NCI-H524 (cell line): ENCODE data around the gene STK11.
"Not testable (repeated sequence)": the region's sequence is repeated elsewhere in the genome, so short reads cannot be mapped to it uniquely, and the experiment has no call there.

Experiments
- DNase-seq, 2 experiments: peaks; one replicate each; lab custom pipeline; 2025; lab: John Stamatoyannopoulos, UW

STK11 gene

GRCh38 chr19:1238369-1239303 lies 33.1 kb downstream of the STK11 start:
- DNase-seq = no peak

- DNase-seq = no peak
Observed at GRCh38 chr19:1239420-1239795, 33.8 kb downstream of the STK11 start.

GRCh38 chr19:1239796-1240737 lies 34.5 kb downstream of the STK11 start:
- DNase-seq = peak; percentile 74 to 89

- DNase-seq = no peak
Observed at GRCh38 chr19:1240925-1241324, 35.3 kb downstream of the STK11 start.

GRCh38 chr19:1241417-1242095 lies 36.0 kb downstream of the STK11 start, which contains the start of gene ATP5F1D:
Gene ATP5F1D, plus strand, starts transcription at chr19:1241751. Its CDS starts 100 bp downstream, at chr19:1241851.
- peak; percentile 84 to 95 for DNase-seq

GRCh38 chr19:1243768-1244692 lies 38.5 kb downstream of the STK11 start:
- DNase-seq = peak; percentile 46 to 77

- DNase-seq = no peak
Observed at GRCh38 chr19:1244693-1245451, 39.3 kb downstream of the STK11 start.

- DNase-seq = no peak
Observed at GRCh38 chr19:1245494-1246264, 40.1 kb downstream of the STK11 start.

GRCh38 chr19:1246265-1247087 lies 40.9 kb downstream of the STK11 start:
- not testable (repeated sequence) for DNase-seq

GRCh38 chr19:1247748-1248138 lies 42.2 kb downstream of the STK11 start:
- DNase-seq = no peak

- peak in 1 of 2 experiments; percentile 55 for DNase-seq
Observed at GRCh38 chr19:1248139-1248785, 42.7 kb downstream of the STK11 start, which contains the start of gene MIDN. Gene MIDN, plus strand, starts transcription at chr19:1248583. Its CDS starts 1,714 bp downstream, at chr19:1250297.

GRCh38 chr19:1248786-1249297 lies 43.3 kb downstream of the STK11 start:
- peak in 1 of 2 experiments; percentile 73 for DNase-seq

GRCh38 chr19:1249298-1249989 lies 43.9 kb downstream of the STK11 start:
- peak; percentile 92 to 95 for DNase-seq

- no peak for DNase-seq
Observed at GRCh38 chr19:1249990-1250436, 44.4 kb downstream of the STK11 start.

- peak in 1 of 2 experiments; percentile 66 for DNase-seq
Observed at GRCh38 chr19:1250437-1251260, 45.1 kb downstream of the STK11 start.
